ENCODE results near the gene PEX14.

The PEX14 gene

GRCh38 chr1:10612436-10613160 is 137.8 kb downstream of the PEX14 start:
- Histone ChIP-seq H3K79me2 (ENCODE audit: insufficient read depth, low read length) (no peaks in the 10 kb centered on the region), H3K4me3 (ENCODE audit: low read depth, low read length, poor library complexity, severe bottlenecking) (no peak overlapping the region), H3K9me2 (ENCODE audit: low read depth, low read length) (no peaks in the 10 kb centered on the region), H4K20me1 (ENCODE audit: insufficient read depth, low read length) (no peaks in the 10 kb centered on the region), H3K27ac (ENCODE audit: low read depth, low read length, poor library complexity, severe bottlenecking) (no peak overlapping the region), H3K4me2 (ENCODE audit: low read length) (no peak overlapping the region), H3F3A (ENCODE audit: insufficient read depth, low read length) (no peaks in the 10 kb centered on the region), H2AFZ (ENCODE audit: low read length) (no peak overlapping the region), H3K36me3 (ENCODE audit: insufficient read depth, low read length) (no peaks in the 10 kb centered on the region), H3K4me1 (ENCODE audit: insufficient read depth, low read length, severe bottlenecking) (no peaks in the 10 kb centered on the region), H3K27me3 (ENCODE audit: insufficient read depth, low read length) (no peaks in the 10 kb centered on the region), H3K9ac (ENCODE audit: low read length) (no peak overlapping the region), H3K9me3 (ENCODE audit: low read length) (no peaks in the 10 kb centered on the region)
- no peak for TF ChIP-seq EZH2 (IDR thresholded peaks at IDR 0.05; ENCODE audit: borderline replicate concordance, low read length)
- TF ChIP-seq CTCF (IDR thresholded peaks at IDR 0.05; ENCODE audit: low read length) = no peak

- H3K9me2 ChIP-seq (ENCODE audit: low read depth, low read length) = no peaks in the 10 kb centered on the region
- H3K79me2 ChIP-seq (ENCODE audit: insufficient read depth, low read length) = no peaks in the 10 kb centered on the region
- no peaks in the 10 kb centered on the region for H3K36me3 ChIP-seq (ENCODE audit: insufficient read depth, low read length)
- no peak overlapping the region for H3K27ac ChIP-seq (ENCODE audit: low read depth, low read length, poor library complexity, severe bottlenecking)
- no peaks in the 10 kb centered on the region for H3K4me1 ChIP-seq (ENCODE audit: insufficient read depth, low read length, severe bottlenecking)
- no peak overlapping the region for H2AFZ ChIP-seq (ENCODE audit: low read length)
- H3F3A ChIP-seq (ENCODE audit: insufficient read depth, low read length) = no peaks in the 10 kb centered on the region
- no peak overlapping the region for H3K4me3 ChIP-seq (ENCODE audit: low read depth, low read length, poor library complexity, severe bottlenecking)
- no peaks in the 10 kb centered on the region for H3K9me3 ChIP-seq (ENCODE audit: low read length)
- H4K20me1 ChIP-seq (ENCODE audit: insufficient read depth, low read length) = no peaks in the 10 kb centered on the region
- no peaks in the 10 kb centered on the region for H3K27me3 ChIP-seq (ENCODE audit: insufficient read depth, low read length)
- TF ChIP-seq EZH2 (IDR thresholded peaks at IDR 0.05; ENCODE audit: borderline replicate concordance, low read length) = no peak
- TF ChIP-seq CTCF (IDR thresholded peaks at IDR 0.05; ENCODE audit: low read length) = no peak
- H3K4me2 ChIP-seq (ENCODE audit: low read length) = no peak overlapping the region
- H3K9ac ChIP-seq (ENCODE audit: low read length) = no peak overlapping the region
Observed at GRCh38 chr1:10613340-10613739, 138.6 kb downstream of the PEX14 start.

- Histone ChIP-seq H3K27me3 (ENCODE audit: insufficient read depth, low read length) (no peaks in the 10 kb centered on the region), H3K27ac (ENCODE audit: low read depth, low read length, poor library complexity, severe bottlenecking) (no peak overlapping the region), H3K9me2 (ENCODE audit: low read depth, low read length) (no peaks in the 10 kb centered on the region), H4K20me1 (ENCODE audit: insufficient read depth, low read length) (no peaks in the 10 kb centered on the region), H3K9me3 (ENCODE audit: low read length) (no peaks in the 10 kb centered on the region), H3F3A (ENCODE audit: insufficient read depth, low read length) (no peaks in the 10 kb centered on the region), H3K4me2 (ENCODE audit: low read length) (no peak overlapping the region), H2AFZ (ENCODE audit: low read length) (no peak overlapping the region), H3K36me3 (ENCODE audit: insufficient read depth, low read length) (no peaks in the 10 kb centered on the region), H3K9ac (ENCODE audit: low read length) (no peak overlapping the region), H3K79me2 (ENCODE audit: insufficient read depth, low read length) (no peaks in the 10 kb centered on the region), H3K4me3 (ENCODE audit: low read depth, low read length, poor library complexity, severe bottlenecking) (no peak overlapping the region), H3K4me1 (ENCODE audit: insufficient read depth, low read length, severe bottlenecking) (no peaks in the 10 kb centered on the region)
- TF ChIP-seq EZH2 (IDR thresholded peaks at IDR 0.05; ENCODE audit: borderline replicate concordance, low read length) = no peak
- TF ChIP-seq CTCF (IDR thresholded peaks at IDR 0.05; ENCODE audit: low read length) = no peak
Observed at GRCh38 chr1:10613861-10614260, 139.1 kb downstream of the PEX14 start.
